ENCODE measurements around the gene SDC3.
"Not testable (repeated sequence)": the region's sequence is repeated elsewhere in the genome, so short reads cannot be mapped to it uniquely, and the experiment has no call there.

Gene SDC3, protein sequence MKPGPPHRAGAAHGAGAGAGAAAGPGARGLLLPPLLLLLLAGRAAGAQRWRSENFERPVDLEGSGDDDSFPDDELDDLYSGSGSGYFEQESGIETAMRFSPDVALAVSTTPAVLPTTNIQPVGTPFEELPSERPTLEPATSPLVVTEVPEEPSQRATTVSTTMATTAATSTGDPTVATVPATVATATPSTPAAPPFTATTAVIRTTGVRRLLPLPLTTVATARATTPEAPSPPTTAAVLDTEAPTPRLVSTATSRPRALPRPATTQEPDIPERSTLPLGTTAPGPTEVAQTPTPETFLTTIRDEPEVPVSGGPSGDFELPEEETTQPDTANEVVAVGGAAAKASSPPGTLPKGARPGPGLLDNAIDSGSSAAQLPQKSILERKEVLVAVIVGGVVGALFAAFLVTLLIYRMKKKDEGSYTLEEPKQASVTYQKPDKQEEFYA

DNA sequence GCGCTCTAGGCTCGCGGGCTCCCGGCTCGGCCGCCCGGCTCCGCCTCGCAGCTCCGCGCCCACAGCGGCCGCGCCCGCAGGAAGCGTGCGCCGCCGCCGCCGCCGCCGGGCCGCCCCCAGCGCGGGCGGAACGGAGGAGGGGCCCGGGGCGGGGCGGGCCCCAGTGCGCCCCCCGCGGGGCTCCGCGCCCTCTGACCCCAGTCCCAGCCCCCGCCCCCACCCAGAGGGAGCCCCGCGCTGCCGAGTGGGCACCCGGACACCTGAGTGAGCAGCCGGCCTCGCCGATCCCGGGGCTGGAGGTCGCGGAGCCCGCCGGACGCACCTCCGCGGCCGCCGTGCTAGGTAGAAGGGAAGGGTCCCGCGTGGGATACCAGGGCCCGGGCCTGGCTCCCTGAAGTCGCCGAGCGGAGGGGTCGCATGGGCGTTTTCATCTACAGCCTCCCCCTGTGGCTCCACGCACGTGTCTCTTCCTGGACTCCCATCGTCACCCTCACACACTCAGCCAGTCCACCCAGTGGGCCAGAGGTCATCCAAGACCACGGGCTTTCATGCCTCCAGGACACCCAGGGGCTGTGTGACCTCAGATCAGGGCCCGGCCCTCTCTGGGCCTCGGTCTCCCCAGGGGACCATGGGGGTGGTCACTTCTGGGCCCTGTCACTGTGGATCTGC lies at the start of gene SDC3:
Gene SDC3, minus strand, starts transcription at position 63 of the 669 bp plus-strand sequence. CDS start 172 bp downstream, outside the sequence.
- no peak for DNase-seq (ENCODE audit: low read depth)

DNA sequence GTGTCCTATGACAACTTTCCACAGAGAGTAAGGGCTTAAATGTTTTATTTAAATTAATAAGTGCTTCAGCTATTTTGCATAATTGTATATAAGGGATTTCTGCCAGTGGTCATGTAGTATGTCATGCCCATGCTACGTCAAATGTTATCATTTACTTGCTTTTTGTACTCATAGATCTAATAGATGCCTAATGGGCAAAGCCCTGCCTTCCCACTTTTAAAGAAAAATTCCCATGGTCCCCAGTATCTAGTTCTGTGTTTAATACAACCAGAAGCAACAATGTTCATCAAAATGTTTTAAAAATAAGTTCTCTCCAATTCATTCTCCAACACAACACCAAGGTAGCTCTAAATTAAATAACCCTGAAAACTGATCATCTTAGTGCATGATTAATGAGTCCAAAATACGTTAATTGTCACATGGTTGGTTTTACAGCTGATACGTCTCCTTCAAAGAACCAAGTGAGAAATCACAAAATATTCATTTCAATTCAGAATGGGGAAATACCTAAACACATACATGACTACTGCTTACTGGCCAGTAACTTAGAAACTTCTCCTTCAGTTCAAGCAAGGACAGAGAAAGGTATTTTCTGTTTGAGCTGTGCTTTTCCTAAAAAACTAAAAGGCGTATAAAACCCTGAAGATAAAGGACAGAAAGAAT lies 49.1 kb upstream of the SDC3 start:
- DNase-seq (ENCODE audit: low read depth): no peak

DNA sequence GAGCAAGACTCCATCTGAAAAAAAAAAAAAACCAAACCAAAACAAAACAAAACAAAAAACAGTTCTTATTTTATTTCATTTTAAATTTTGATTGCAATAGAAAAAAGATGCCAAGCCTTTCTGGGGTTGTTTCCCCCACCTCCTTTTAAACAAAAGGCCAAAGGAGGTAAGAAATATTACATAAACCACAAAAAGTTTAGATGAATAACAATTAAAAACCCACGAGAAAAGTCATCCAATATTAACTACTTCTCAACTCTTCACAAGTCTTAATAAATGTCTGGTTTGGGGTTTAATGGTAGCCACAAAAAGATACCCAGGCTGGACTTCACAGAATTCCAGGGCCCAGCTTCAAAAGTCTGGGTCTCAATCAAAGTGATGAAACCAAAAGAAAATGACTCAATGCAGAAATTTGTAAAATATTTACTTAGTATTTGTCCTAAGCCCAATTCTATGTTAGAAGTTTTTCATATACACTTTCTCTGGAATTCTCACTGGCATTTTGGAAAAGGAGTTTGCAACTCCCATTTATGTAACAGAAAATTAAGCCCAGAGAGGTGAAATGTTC lies 47.0 kb upstream of the SDC3 start:
- no peak for DNase-seq (ENCODE audit: low read depth)

DNA sequence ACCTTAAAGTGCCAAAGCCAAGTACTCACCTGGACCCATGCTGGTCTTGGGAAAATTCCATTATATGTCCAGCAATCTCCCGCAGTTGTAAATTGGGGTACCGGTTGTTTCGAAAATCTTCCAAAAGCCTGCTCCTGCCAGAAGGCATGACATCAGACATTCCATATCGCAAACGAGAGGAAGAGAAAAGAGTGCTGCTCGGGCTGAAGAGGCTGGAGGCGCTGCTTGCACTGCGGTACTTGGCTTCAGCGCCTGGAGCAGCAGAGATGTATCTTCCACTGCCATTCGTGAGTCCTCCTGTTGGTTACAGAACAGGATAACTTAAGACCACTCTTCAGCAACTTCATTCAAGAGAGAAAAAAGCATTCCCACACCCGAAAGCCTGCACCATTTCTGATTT lies 45.1 kb upstream of the SDC3 start:
- DNase-seq (ENCODE audit: low read depth): no peak

DNA sequence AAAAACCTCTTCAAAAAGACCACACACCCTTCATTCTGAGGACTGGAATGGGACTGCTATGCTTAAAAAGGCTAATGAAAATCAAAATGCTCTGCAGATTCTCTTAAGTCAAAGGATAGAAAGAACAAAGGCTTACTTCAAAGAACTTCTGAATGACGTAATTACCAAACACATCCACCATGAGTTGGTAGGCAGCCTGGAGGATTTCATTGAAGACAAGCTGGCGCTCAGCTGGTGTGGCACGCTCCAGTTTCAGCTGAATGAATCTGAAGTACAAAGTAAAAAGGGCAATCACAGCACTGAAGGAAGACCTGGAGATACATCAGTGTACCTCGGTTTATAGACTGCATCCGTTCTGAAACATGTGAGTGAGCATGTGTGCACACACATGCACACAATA lies 43.5 kb upstream of the SDC3 start:
- DNase-seq (ENCODE audit: low read depth): no peak

DNA sequence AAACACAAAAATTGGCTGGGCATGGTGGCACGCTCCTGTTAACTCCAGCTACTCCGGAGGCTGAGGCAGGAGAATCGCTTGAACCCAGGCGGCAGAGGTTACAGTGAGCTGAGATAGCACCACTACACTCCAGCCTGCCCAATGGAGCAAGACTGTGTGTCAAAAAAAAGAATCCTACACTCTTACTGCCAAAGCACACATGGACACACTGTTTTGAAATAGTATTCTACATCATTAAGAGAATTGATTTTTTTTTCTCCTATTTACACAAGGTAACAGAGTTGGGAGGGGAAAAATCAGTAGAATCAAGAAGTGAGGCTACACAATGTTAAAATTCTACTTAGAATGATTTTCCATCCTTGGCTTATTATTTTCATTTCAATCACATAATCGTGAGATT lies 42.1 kb upstream of the SDC3 start:
- DNase-seq (ENCODE audit: low read depth): no peak

DNA sequence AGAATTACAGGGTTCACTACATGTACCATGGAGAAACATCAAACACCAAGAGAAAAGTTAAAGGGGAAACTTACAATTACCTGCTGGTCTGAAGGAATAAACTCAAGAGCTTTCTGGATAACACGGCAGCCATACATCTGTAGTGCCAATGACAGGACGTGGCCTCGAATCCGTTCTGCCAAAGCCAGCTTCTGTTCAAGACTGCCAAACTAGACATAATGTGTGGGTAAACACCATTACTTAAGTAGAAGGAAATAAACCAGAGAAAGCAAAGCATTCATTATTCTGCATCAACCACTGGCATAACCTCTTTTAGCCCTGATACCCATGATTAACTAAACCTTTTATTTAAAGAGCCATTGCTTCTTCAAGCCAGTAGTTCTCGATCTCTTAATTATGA lies 41.5 kb upstream of the SDC3 start:
- no peak for DNase-seq (ENCODE audit: low read depth)

DNA sequence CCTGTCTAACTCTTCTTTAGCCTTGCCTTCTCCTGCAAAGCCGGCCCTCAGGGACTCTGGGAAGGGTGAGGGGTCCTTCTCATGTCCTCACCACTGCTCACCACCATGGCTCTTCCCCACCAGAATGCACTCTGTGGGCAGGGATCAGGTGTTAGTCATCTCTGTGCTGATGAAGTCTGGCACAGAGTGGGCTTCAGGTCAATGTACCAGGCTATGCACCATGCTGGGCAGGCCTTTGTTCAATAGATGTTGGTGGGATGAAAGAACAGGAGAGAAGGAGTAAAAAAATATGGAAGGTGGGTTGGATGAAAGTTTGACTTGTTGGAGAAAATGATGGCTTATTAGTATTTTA lies 40.9 kb upstream of the SDC3 start:
- DNase-seq (ENCODE audit: low read depth): not testable (repeated sequence)

DNA sequence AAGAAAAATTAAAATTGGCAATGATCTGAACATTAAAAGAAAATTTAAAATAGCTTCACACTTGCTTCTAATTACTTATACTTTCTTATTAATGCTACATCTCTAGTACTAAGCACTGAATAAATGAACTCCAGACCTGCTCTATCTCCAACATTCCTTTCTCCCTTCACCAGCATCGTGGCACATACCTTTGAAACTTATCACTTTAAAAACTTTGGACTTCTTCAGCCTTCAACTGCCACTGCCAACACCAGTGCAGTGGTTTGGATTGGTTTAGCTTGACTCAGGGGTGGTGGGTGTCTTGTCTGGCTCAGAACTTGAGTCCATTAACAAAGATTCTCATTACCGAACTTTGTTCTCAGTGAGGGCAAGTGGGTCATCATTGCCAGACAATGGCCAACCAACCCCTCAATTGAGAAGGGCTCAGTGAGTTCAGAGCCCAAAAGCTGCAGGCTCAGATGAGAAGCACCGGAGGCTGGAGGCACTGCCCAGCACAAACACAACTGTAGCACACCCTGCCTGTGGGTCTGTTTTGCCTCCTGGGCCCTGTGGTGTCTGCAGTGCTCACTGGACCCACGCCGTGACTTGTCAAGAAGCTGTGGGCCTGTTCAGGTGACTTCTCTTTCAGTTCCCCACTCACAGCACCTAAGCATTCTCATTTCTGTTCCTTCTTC lies 40.4 kb upstream of the SDC3 start:
- DNase-seq (ENCODE audit: low read depth): not testable (repeated sequence)

DNA sequence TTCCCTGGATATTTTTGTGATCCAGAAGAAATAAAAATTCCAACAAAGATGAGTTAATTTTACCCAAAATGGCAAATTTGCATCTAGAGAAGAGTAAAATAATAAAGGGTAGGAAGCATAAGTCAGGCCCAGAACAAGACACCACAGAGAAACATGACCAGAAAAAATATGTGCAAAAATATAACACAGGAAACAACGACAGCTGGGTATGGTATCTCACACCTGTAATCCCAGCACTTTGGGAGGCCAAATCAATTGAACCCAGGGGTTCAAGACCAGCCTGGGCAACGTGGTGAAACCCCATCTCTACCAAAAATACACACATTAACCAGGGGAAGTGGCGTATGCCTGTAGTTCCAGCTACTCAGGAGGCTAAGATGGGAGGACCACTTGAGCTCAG lies 39.7 kb upstream of the SDC3 start:
- DNase-seq (ENCODE audit: low read depth): no peak

DNA sequence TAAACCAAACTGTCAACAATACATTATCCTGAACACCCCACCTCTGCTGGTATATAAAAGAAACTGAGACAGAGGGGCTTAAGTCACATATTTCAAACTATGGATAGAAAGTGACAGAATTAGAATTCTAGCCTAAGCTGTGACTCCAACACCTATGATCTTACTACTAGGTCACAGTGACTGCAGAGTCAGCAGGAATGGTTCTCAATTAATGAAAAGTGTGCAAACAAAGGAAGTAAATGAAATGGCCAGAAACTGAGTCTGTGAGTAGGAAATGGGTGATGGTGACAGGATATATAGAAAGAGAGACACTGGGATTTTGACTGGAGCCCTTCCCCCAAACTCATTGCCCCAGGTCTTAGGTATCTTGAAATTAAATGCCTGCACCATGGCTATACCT lies 38.7 kb upstream of the SDC3 start:
- DNase-seq (ENCODE audit: low read depth): no peak

DNA sequence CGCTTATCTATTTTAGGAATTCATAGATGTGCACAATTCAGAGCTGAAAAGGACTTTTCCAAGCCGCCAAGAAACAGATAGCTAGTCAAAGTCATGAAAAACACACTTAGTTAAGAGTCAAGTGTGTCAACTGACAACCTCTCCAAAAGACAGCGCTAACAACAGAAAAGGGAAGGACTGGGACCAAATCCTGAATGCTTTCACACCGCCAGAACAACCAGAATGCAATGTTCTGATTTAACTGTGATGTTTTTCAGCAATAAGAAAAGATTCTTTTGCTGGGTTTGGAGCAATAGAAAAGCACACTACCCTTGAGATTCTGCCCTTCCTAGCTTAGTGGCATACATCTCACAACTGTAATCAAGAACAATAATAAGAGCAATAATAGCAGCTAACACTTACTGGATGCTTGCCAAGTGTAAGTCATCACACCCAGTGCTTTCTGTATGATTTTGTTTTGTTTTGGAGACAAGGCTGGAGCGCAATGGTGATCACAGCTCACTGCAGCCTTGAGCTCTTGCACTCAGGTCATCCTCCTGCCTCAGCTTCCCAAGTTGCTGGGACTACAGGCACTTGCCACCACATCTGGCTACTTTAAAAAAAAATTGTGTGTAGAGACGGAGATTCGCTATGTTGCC lies 33.9 kb upstream of the SDC3 start:
- DNase-seq (ENCODE audit: low read depth): no peak

DNA sequence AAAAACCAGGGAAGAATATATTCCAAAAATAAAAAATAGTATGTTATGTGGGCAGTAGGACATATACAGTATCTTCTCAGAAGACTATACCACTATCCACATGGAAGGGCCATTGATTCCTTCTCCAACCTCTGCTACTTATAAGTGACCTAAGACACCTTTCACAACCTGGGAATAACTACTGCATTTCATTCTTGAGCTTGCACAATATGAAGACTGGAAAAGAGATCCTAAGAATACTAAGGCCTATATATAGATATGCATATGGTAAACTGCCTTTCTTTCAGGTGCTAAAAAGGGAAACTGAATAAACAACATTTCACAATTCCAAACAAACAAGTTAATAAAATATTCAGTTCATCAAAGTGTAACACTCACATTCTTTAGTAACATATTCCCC lies 32.0 kb upstream of the SDC3 start:
- DNase-seq (ENCODE audit: low read depth): no peak

DNA sequence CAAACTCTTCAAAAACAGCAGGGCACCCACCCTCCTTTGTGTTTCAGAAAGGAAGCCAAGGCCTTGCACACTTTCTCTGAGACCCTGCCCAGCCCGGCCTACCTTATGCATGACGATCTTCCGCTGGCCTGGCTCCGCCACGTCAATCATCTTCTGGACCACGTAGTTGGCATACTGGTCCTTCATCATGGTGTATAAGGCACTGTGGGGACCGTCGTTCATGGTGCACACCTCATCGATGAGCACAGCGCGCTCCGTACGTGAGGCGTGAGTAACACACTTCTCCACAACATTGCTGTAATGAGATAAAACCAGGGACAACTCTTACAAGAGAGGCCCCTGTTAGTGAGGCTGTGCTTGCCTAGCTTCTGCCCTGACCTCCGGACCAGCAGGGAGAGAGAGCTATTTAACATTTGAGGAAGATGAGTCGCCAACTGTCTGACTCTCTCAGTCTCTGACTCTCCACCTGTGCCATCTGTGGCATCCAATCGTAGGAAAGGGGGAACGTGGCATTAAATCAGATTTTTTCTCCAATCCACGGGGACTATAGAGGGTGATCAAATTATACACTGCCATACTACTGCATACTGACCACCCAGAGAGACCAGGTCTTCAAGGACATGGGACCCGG lies 28.1 kb upstream of the SDC3 start:
- no peak for DNase-seq (ENCODE audit: low read depth)

DNA sequence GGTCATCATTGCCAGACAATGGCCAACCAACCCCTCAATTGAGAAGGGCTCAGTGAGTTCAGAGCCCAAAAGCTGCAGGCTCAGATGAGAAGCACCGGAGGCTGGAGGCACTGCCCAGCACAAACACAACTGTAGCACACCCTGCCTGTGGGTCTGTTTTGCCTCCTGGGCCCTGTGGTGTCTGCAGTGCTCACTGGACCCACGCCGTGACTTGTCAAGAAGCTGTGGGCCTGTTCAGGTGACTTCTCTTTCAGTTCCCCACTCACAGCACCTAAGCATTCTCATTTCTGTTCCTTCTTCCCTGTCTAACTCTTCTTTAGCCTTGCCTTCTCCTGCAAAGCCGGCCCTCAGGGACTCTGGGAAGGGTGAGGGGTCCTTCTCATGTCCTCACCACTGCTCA lies 27.2 kb upstream of the SDC3 start:
- not testable (repeated sequence) for DNase-seq (ENCODE audit: low read depth)

DNA sequence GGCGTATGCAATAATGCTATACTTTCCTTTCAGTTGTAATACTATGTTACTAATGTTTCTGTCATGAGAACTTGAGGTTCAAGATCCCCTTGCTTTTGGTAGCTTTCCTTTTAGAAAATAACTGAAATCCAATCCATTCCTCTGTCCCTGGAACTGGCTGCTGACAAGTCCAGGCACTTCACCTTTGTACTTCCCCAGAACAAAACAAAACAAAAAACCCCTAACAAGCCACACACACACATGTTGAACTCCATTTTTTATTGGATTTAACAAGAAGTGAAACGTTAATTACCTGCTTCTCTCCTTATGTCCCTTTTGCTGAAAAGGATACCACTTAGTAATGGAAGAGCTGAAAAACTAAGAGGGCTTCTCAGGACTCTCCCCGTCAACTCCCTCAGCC lies 26.1 kb upstream of the SDC3 start:
- DNase-seq (ENCODE audit: low read depth): no peak

DNA sequence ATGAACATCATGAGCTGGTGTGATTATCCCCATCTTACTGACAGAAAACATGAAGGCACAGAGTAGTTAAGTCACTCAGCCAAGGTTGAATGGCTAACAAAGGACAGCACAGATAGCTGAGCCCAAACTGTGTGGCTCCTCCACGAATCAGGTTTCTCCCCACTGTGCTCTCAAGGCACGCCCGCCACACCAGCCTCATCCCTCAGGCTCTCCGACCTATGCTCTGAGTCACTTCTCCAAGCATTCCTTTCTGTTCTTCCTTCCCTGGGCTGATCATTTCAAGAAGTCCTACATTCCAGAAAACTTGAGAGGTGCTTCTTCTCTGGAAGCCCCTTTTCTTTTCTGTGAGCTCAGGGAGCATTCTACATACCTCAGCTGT lies 25.3 kb upstream of the SDC3 start:
- no peak for DNase-seq (ENCODE audit: low read depth)

DNA sequence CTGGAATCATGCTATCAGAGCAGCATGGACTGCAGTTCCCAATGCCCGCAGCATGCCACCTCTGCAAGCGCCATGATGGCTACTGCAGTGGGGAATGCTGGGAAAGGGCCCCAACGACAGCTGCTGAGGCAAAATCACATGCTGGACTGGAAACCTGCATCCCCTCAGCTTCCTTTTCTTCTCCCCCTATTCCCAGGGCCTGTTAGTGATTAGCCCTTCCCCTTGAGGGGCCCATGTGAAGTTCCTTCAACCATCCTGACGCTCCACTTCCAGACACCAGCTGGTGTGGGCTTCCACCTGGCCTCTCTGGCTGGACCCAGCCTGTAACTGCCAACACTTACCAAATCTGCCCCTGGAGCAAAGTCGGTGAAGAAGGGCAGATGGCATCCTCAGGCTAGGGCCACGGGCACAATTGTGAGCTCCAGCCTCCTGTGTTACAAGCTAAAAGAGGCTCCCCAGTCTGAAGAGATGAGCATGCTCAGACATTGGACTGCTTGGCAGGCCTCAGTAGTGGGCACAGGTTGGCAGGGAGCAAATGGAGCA lies 22.1 kb upstream of the SDC3 start:
- DNase-seq (ENCODE audit: low read depth): no peak

DNA sequence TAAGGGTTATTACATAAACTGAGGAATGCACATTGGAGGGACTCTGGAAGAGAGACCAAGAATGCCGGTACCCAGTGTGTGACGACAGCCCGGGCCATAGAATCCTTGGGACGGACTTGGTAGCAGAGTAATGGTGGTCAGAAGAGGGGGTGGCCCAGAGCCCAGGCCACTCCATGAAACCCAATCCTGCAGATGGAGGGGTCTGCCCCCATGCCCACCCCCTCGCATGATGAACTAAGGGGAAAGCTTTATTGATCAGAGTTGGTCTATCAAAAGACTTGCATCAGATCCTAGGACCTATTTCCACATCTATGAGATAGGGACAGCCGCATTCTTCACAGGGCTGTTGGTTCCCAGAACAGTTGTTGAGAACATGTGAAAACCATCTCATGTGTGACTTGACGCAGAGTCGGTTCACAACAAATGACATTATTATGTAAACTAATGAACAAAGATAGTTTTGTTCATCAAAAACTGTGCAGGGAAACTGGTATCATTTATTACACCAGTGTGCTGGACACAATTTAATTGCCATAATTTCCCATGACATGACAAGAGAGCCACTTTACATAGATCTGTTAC lies 21.5 kb upstream of the SDC3 start:
- no peak for DNase-seq (ENCODE audit: low read depth)

DNA sequence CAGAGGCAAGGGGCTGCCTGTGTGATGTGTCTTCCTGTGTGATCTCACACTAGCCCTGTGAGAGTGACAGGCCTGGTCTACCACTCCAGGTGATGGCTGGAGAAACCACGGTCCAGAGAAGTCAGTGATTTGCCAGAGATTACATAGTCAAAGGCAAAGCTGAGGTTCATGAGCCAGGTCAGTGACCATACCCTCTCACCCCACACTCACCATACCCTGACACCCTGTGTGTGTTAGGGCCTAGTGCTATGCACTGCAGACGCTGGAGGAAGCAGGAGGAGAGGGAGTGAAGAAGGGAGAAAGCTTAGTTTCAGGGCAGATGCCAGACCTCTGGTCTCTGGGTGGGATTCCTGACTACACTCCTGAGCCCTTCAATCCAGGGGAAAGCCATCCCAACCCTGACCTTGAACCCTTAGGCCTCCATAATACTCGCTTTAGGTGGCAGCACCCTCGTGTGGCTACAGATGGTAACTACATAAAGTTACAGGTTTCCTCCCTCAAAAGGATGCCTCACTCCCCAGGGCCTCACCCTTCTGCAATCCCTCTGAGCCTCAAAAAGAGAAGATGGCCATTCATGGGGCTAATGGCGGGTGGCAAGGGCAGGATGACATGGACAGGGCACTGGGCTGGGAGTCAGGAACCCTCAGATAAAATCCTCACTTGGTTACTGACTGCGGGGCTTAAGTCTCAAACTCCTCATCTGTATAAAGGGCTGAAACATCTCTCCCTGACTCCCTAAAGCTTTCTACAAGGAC lies 20.8 kb upstream of the SDC3 start:
- no peak for DNase-seq (ENCODE audit: low read depth)

Data from CMK (cell line).